ENCODE measurements around the gene ENO3.

- TF ChIP-seq EZH2phosphoT487 (IDR thresholded peaks at IDR 0.05; ENCODE audit: insufficient read depth, low read depth) = no peak
- TF ChIP-seq EZH2 (IDR thresholded peaks at IDR 0.05; ENCODE audit: insufficient read depth, poor library complexity, severe bottlenecking) = no peak
Observed at GRCh38 chr17:4945176-4945943, 5.6 kb upstream of the ENO3 start.

All from GM23248 (cell line).